GM12891 (cell line): ENCODE results near the gene SMO.
"Not testable (repeated sequence)": the region's sequence is repeated elsewhere in the genome, so short reads cannot be mapped to it uniquely, and the experiment has no call there.

ENCODE experiments used
- DNase-seq: peaks from one replicate; pipeline ENCODE4 v3.0.0; 2011; ENCODE audit warnings: low spot score; ENCODE audit not compliant: insufficient read length
- FAIRE-seq: peaks from 2 replicates; lab custom pipeline; 2011; peaks lifted over from hg19 to GRCh38; lab: Jason Lieb, UNC
- PAX5 ChIP-seq: IDR thresholded peaks from 2 replicates; pipeline ENCODE4 v1.6.1; 2011; ENCODE audit warnings: low read length, moderate library complexity, mild to moderate bottlenecking; ENCODE audit not compliant: insufficient read depth, severe bottlenecking
- POLR2A ChIP-seq: IDR thresholded peaks from 2 replicates; pipeline ENCODE4 v1.6.1; 2011; ENCODE audit warnings: low read depth, low read length, control low read depth
- POLR2AphosphoS5 ChIP-seq: IDR thresholded peaks from 2 replicates; pipeline ENCODE4 v1.6.1; 2011; ENCODE audit warnings: low read depth, low read length, control low read depth
- POU2F2 ChIP-seq: IDR thresholded peaks from 2 replicates; pipeline ENCODE4 v1.6.1; 2011; ENCODE audit warnings: low read depth, mild to moderate bottlenecking, control low read depth, low read length, moderate library complexity
- SPI1 ChIP-seq: IDR thresholded peaks from 2 replicates; pipeline ENCODE4 v1.6.1; 2011; ENCODE audit warnings: low read depth, low read length, control low read depth
- TAF1 ChIP-seq: IDR thresholded peaks from 2 replicates; pipeline ENCODE4 v1.6.1; 2011; ENCODE audit warnings: low read depth, low read length, control low read depth

SMO gene

GRCh38 chr7:129218514-129219062, 30.2 kb downstream of the SMO start:
- TF ChIP-seq POU2F2 (no peak), TAF1 (no peak), POLR2AphosphoS5 (no peak), PAX5 (no peak), SPI1 (no peak), POLR2A (no peak)
- peak; percentile 89 for FAIRE-seq
- no peak for DNase-seq

DNA sequence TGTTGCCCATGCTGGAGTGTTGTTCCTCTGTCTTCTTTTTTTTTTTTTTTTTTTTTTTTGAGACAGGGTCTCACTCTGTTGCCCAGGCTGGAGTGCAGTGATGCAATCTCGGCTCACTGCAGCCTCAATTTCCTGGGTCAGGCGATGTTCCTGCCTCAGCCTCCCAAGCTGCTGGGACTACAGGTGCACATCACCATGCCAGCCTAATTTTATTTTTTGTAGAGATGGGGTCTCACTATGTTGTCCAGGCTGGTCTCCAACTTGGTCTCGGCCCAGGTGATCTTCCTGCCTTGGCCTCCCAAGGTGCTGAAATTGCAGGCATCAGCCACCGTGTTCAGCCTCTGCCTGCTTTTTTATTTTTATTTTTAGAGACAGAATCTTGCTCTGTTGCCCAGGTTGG, 30.7 kb downstream of the SMO start:
- DNase-seq, FAIRE-seq: not testable (repeated sequence)

GRCh38 chr7:129222064-129222463, 33.6 kb downstream of the SMO start:
- no peak for DNase-seq
- FAIRE-seq: no peak
- TF ChIP-seq TAF1 (no peak), PAX5 (no peak), SPI1 (no peak), POLR2A (no peak), POU2F2 (no peak), POLR2AphosphoS5 (no peak)

GRCh38 chr7:129224251-129225205, 36.1 kb downstream of the SMO start, which contains the start of gene AHCYL2:
AHCYL2 (plus strand) TSS chr7:129225030.
- peak; percentile 82 for DNase-seq
- peak; percentile 96 for FAIRE-seq
- 0 out of 2 replicates have a peak, but pooled peaks have one; percentile 35 for TF ChIP-seq POLR2AphosphoS5
- TF ChIP-seq TAF1: no peak
- no peak for TF ChIP-seq POU2F2
- peak; percentile 31; the same call in 1 of the 2 replicates for TF ChIP-seq POLR2A
- TF ChIP-seq SPI1: peak; percentile 88
- no peak for TF ChIP-seq PAX5

- FAIRE-seq: peak; percentile 23
- DNase-seq: no peak
- TF ChIP-seq POU2F2 (no peak), POLR2A (no peak), SPI1 (0 out of 2 replicates have a peak, but pooled peaks have one; percentile 6), POLR2AphosphoS5 (no peak)
Measured at GRCh38 chr7:129225206-129225930, 36.9 kb downstream of the SMO start.

DNA sequence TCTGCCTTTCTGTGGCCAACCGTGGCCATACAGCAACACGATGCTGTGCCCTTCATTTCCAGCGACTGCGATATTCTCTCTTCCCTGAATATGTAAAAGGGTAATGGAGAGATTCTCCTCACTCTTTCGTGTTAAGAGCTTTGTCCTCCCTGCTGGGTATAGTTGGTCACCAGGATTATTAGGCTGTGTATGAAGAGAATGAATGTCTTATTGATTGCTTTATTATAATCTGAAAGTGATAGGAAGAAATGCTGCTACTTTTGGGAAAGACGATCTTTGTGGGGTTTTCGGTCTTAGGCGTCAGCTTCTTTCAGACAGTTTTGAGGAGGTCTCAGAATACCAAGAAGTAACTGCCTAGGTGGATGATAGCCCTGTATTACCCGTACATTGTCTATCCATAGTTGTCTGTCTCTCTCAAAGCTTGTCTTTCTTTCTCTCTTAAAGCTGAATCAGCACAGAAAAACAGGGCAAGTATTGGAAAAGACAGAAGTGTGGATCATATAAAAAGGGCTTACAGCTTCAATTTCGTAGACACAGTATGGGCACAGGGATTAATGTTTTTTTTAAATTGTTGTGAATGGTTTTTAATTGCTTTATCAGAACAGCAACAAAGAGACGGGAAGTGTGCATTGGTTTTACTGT, 37.6 kb downstream of the SMO start:
- no peak for FAIRE-seq
- DNase-seq: no peak
- TF ChIP-seq TAF1: no peak
- TF ChIP-seq POLR2AphosphoS5: no peak
- TF ChIP-seq POLR2A: no peak
- TF ChIP-seq POU2F2: no peak
- no peak for TF ChIP-seq SPI1
- no peak for TF ChIP-seq PAX5

- no peak for TF ChIP-seq PAX5
- no peak for TF ChIP-seq TAF1
- no peak for TF ChIP-seq POLR2AphosphoS5
- no peak for TF ChIP-seq SPI1
- TF ChIP-seq POU2F2: no peak
- no peak for TF ChIP-seq POLR2A
- FAIRE-seq: no peak
Measured at GRCh38 chr7:129227646-129228578, 39.5 kb downstream of the SMO start.

DNA sequence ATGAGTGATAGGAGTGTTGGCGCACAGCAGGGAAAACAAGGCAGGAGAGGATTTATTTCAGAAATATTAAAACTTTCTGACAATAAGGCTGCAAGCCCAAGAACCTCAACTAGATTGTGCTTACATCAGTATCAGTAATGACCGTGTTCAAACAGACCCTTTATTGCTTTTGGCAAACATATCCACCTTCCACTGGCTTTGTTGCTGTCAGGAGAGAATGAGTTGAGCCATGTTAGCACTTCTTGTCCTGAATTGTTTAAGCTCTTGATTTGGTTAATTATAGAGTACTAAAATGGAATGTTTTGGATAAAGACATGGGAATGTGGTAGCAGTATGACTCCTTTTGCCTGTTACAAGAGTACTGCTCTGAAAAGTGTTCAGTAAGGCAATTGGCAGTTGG, 40.2 kb downstream of the SMO start:
- TF ChIP-seq TAF1 (no peak), PAX5 (no peak), POLR2A (no peak), POU2F2 (no peak), POLR2AphosphoS5 (no peak), SPI1 (no peak)
- FAIRE-seq: no peak
- no peak for DNase-seq

More at GRCh38 chr7:129227646-129228578, 39.5 kb downstream of the SMO start:
- DNase-seq: no peak
